ENCODE results near the gene LYRM9. TPM values are rescaled to one million over a fixed set of nuclear protein-coding genes. Genes with fewer than 3 reads are reported as not detected.
A peak's percentile ranks its signal among the peaks of the same experiment; 100 is the strongest.

LYRM9 gene
- total RNA-seq, 1 donor: 9.7 TPM

GRCh38 chr17:27937025-27937546 lies 43.9 kb upstream of the LYRM9 start:
- H3K4me3 ChIP-seq (ENCODE audit: low read depth, low read length): no peak overlapping the region
- no peak for DNase-seq (ENCODE audit: low read depth)
- TF ChIP-seq, protein P1, sequence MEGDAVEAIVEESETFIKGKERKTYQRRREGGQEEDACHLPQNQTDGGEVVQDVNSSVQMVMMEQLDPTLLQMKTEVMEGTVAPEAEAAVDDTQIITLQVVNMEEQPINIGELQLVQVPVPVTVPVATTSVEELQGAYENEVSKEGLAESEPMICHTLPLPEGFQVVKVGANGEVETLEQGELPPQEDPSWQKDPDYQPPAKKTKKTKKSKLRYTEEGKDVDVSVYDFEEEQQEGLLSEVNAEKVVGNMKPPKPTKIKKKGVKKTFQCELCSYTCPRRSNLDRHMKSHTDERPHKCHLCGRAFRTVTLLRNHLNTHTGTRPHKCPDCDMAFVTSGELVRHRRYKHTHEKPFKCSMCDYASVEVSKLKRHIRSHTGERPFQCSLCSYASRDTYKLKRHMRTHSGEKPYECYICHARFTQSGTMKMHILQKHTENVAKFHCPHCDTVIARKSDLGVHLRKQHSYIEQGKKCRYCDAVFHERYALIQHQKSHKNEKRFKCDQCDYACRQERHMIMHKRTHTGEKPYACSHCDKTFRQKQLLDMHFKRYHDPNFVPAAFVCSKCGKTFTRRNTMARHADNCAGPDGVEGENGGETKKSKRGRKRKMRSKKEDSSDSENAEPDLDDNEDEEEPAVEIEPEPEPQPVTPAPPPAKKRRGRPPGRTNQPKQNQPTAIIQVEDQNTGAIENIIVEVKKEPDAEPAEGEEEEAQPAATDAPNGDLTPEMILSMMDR (IDR thresholded peaks at IDR 0.05; ENCODE audit: insufficient read depth, low read length): no peak

- TF ChIP-seq, protein P1 (IDR thresholded peaks at IDR 0.05; ENCODE audit: insufficient read depth, low read length): no peak
- peak; percentile 17 for DNase-seq (ENCODE audit: low read depth)
- no peak overlapping the region for H3K4me3 ChIP-seq (ENCODE audit: low read depth, low read length)
These were observed 36.8 kb upstream of the LYRM9 start for GRCh38 chr17:27930000-27930399.

- TF ChIP-seq, protein P1 (IDR thresholded peaks at IDR 0.05; ENCODE audit: insufficient read depth, low read length): no peak
- no peak overlapping the region for H3K4me3 ChIP-seq (ENCODE audit: low read depth, low read length)
- no peak for DNase-seq (ENCODE audit: low read depth)
These were observed 35.4 kb upstream of the LYRM9 start for GRCh38 chr17:27928587-27928986.

- H3K4me3 ChIP-seq (ENCODE audit: low read depth, low read length): no peak overlapping the region
- TF ChIP-seq, protein P1 (IDR thresholded peaks at IDR 0.05; ENCODE audit: insufficient read depth, low read length): no peak
These were observed 34.6 kb upstream of the LYRM9 start for GRCh38 chr17:27927781-27928180.

GRCh38 chr17:27921599-27921998 lies 28.4 kb upstream of the LYRM9 start:
- no peak for DNase-seq (ENCODE audit: low read depth)
- TF ChIP-seq, protein P1 (IDR thresholded peaks at IDR 0.05; ENCODE audit: insufficient read depth, low read length): no peak
- H3K4me3 ChIP-seq (ENCODE audit: low read depth, low read length): no peak overlapping the region

More at GRCh38 chr17:27927781-27928180, 34.6 kb upstream of the LYRM9 start:
- no peak for DNase-seq (ENCODE audit: low read depth)

DNA sequence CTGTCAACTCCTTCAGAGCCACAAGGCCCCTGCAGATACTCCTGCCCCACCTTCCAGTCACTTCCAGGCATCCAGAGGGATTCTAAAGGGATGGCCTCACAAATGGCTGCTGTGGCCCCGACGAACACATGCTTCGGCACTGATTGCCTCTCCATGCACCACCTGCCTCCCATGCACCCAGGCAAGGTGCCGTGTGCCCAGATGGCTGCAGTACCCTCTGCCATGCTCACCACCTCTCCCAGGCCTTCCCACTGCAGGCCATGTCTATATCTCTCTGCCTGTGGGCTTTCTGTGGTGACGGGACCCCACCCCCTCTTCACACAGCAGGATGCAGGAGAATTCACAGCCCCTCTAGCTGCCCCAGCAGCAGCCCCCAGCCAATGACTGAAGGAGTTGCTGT lies 27.9 kb upstream of the LYRM9 start:
- no peak overlapping the region for H3K4me3 ChIP-seq (ENCODE audit: low read depth, low read length)
- no peak for DNase-seq (ENCODE audit: low read depth)
- TF ChIP-seq, protein P1 (IDR thresholded peaks at IDR 0.05; ENCODE audit: insufficient read depth, low read length): no peak

DNA sequence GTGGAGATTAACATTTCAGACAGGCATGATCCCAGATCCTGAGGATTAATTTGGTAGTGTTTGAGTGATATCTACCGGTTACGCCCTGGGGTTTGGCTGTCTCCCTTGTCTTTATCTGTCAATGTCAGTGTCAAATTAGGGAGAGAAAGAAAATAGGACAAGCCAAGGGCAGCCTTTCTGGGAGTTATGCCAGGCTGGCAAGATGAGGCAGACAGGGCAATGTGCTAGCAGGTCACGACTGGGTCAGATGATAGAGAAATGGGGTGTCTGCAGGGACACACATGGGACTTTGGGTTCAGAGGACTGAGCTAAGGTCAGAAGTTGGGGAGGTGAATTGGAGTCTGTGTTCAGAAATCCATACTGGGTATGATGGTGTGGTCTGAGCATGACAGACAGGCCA lies 27.4 kb upstream of the LYRM9 start:
- no peak overlapping the region for H3K4me3 ChIP-seq (ENCODE audit: low read depth, low read length)
- TF ChIP-seq, protein P1 (IDR thresholded peaks at IDR 0.05; ENCODE audit: insufficient read depth, low read length): no peak
- DNase-seq (ENCODE audit: low read depth): no peak
